Thyroid gland (tissue), 4 donors: ENCODE data around the gene DNM1L. TPM values are rescaled to one million over a fixed set of nuclear protein-coding genes. Genes with fewer than 3 reads are reported as not detected.

Experiments used
- DNase-seq, 2 donors: peaks; one replicate each; pipeline ENCODE4 v3.0.0-alpha.2; 2019
- H3K27ac ChIP-seq, 3 donors: fragments of 200-600 bp; sonication (generic); 1 replicate in 2 of 3; 2 replicates in 1 of 3; pipeline ENCODE4 v1.5.1; 2016 to 2019; ENCODE audit warnings: mild to moderate bottlenecking in 1 of 3, moderate library complexity in 1 of 3
- H3K27me3 ChIP-seq: fragments of 200-600 bp; sonication (generic); one replicate; pipeline ENCODE4 v1.5.1; 2019
- H3K36me3 ChIP-seq, 2 donors: fragments of 200-600 bp; sonication (generic); one replicate each; pipeline ENCODE4 v1.5.1; 2016 to 2019
- H3K4me1 ChIP-seq, 2 donors: fragments of 200-600 bp; sonication (generic); one replicate each; pipeline ENCODE4 v1.5.1; 2017 to 2019
- H3K4me3 ChIP-seq, 3 donors: fragments of 200-600 bp; sonication (generic); replicated peaks in 1 of 3; 1 replicate in 2 of 3; 2 replicates in 1 of 3; pipeline ENCODE4 v1.5.1; 2016; ENCODE audit warnings: mild to moderate bottlenecking in 1 of 3
- H3K9me3 ChIP-seq: fragments of 200-600 bp; sonication (generic); one replicate; pipeline ENCODE4 v1.5.1; 2017
- POLR2A ChIP-seq, 2 donors: fragments of 450-650 bp; IDR thresholded peaks; one replicate each; pipeline ENCODE4 v1.6.1; 2017; ENCODE audit warnings: antibody characterized with exemption in 2 of 2, mild to moderate bottlenecking in 2 of 2, moderate library complexity in 1 of 2
- WGBS, 2 donors: methylation state at CpG; one replicate each; pipeline ENCODE4 v1.1.5; 2017; 5-methylcytosine and 5-hydroxymethylcytosine counted together
- intact Hi-C: fragments of 100-400 bp; cut with DNase I; formaldehyde crosslinking; loops from one replicate; pipeline ENCODE4 v1.15.1; 2023
- total RNA-seq, 4 donors: library from RNA; depleted of rRNA; stranded (reverse); fragments of >200 nt; gene quantifications; one replicate each; pipeline ENCODE4 v1.2.3, GENCODE V29; 2016
- TF ChIP-seq, protein P1 (sequence below), 6 experiments: fragments of 200-600 bp in 3 of 6; fragments of 450-650 bp in 3 of 6; sonication (generic) in 3 of 6; IDR thresholded peaks; one replicate each; pipeline ENCODE4 v1.5.1; 2016 to 2019; ENCODE audit warnings: antibody characterized with exemption in 6 of 6, mild to moderate bottlenecking in 2 of 6, inconsistent platforms in 1 of 6, moderate library complexity in 1 of 6

DNM1L gene
- total RNA-seq, 4 donors from 2014 or later = 49.7 to 93.7 (median 56.8) TPM

DNA sequence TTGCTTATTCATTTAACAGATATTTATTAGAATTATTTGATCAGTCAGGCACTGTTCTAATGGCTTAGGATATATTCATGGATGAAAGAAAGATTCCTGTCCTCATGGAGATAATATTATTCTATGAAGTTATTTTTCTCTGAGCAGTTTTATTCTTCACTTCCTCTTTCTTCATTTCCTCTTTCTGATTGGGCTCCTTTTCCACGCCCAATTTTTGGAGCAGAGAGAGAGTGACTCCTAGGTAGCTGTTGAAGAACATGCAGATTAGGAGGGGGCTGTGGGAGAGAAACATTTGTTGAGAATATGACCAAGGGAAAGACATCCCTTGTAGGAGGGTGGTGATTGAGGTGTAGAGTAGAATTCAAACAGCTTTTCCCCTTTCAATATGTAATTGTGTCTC is 82.6 kb downstream of the DNM1L start:
- Histone ChIP-seq H3K36me3 (no peaks in the 10 kb centered on the region), H3K27me3 (no peaks in the 10 kb centered on the region), H3K27ac (no peak overlapping the region), H3K9me3 (no peaks in the 10 kb centered on the region), H3K4me3 (no peak overlapping the region), H3K4me1 (no peaks in the 10 kb centered on the region)
- 41 to 52% methylated on average over 1 of the region's 1 CpG for WGBS, 2 donors
- DNase-seq = no peak
- intact Hi-C loops = no loop called here
- TF ChIP-seq, protein P1, sequence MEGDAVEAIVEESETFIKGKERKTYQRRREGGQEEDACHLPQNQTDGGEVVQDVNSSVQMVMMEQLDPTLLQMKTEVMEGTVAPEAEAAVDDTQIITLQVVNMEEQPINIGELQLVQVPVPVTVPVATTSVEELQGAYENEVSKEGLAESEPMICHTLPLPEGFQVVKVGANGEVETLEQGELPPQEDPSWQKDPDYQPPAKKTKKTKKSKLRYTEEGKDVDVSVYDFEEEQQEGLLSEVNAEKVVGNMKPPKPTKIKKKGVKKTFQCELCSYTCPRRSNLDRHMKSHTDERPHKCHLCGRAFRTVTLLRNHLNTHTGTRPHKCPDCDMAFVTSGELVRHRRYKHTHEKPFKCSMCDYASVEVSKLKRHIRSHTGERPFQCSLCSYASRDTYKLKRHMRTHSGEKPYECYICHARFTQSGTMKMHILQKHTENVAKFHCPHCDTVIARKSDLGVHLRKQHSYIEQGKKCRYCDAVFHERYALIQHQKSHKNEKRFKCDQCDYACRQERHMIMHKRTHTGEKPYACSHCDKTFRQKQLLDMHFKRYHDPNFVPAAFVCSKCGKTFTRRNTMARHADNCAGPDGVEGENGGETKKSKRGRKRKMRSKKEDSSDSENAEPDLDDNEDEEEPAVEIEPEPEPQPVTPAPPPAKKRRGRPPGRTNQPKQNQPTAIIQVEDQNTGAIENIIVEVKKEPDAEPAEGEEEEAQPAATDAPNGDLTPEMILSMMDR (IDR thresholded peaks at IDR 0.05) = no peak

DNA sequence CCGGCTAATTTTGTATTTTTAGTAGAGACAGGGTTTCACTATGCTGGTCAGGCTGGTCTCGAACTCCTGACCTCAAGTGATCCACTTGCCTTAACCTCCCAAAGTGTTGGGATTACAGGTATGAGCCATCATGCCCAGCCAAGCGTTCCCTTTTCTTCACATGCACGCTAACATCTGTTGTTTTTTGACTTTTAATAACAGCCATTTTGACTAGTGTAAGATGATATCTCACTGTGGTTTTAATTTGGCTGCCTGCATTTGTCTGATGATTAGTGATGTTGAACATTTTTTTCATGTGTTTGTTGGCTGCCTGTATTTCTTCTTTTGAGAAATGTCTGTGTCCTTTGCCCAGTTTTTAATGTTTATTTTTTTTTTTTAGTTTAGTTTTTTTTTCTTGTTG is 86.8 kb downstream of the DNM1L start:
- no peak for DNase-seq
- H3K36me3 ChIP-seq = no peaks in the 10 kb centered on the region
- H3K27ac ChIP-seq = no peak overlapping the region
- no peaks in the 10 kb centered on the region for H3K4me1 ChIP-seq
- H3K9me3 ChIP-seq = no peaks in the 10 kb centered on the region
- intact Hi-C loops = no loop called here
- TF ChIP-seq POLR2A (IDR thresholded peaks at IDR 0.05) = no peak
- TF ChIP-seq, protein P1 (IDR thresholded peaks at IDR 0.05) = no peak
- no peak overlapping the region for H3K4me3 ChIP-seq
- 62 to 63% methylated on average over 4 of the region's 4 CpGs for WGBS, 2 donors
- no peaks in the 10 kb centered on the region for H3K27me3 ChIP-seq

DNA sequence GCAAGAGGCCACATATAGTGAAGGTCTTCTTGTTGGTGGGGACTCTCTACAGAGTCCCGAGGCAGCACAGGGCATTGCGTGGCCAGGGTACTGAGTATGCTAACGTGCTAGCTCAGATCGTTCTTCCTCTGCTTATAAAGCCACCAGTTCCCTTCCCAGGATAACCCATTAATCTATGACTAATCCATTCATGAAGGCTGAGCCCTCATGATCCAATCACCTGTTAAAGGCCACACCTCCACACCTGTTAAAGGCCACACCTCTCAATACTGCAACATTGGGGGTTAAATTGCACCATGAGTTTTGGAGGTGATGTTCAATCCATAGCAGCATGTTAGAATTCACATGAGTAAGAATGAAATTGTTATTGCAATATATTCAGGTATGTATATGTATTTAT is 89.4 kb downstream of the DNM1L start:
- no peaks in the 10 kb centered on the region for H3K4me1 ChIP-seq
- H3K9me3 ChIP-seq = no peaks in the 10 kb centered on the region
- H3K36me3 ChIP-seq = no peaks in the 10 kb centered on the region
- 60 to 85% methylated on average over 3 to 4 of the region's 4 CpGs for WGBS, 2 donors
- H3K4me3 ChIP-seq = no peak overlapping the region
- TF ChIP-seq, protein P1 (IDR thresholded peaks at IDR 0.05) = no peak
- no peak for TF ChIP-seq POLR2A (IDR thresholded peaks at IDR 0.05)
- no peak for DNase-seq
- H3K27me3 ChIP-seq = no peaks in the 10 kb centered on the region
- intact Hi-C loops = no loop called here
- H3K27ac ChIP-seq = no peak overlapping the region

DNA sequence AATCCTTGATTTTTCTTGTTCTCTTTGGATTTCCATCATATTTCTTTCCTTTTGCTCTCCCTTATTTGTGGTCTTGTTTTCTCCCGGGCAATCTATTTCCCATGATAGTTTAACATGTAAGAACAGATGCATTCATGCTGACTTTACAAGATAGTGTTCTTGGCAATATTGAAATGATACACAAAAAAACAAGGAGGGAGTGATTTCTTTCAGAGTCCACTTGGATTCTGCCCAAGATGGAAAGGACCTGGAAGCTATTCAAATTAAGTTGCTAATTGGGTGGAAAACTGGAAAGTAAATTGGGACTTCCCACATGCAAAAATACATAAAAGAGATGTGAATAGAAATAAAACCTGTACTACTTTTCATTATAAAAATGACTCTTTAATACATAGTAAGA is 91.0 kb downstream of the DNM1L start:
- no peaks in the 10 kb centered on the region for H3K4me1 ChIP-seq
- intact Hi-C loops = no loop called here
- no peaks in the 10 kb centered on the region for H3K36me3 ChIP-seq
- H3K27me3 ChIP-seq = no peaks in the 10 kb centered on the region
- no peak overlapping the region for H3K4me3 ChIP-seq
- TF ChIP-seq POLR2A (IDR thresholded peaks at IDR 0.05) = no peak
- TF ChIP-seq, protein P1 (IDR thresholded peaks at IDR 0.05) = no peak
- no peak for DNase-seq
- whole genome bisulfite sequencing, 2 donors = 62 to 71% methylated on average over 1 of the region's 1 CpG
- no peak overlapping the region for H3K27ac ChIP-seq
- H3K9me3 ChIP-seq = no peaks in the 10 kb centered on the region

DNA sequence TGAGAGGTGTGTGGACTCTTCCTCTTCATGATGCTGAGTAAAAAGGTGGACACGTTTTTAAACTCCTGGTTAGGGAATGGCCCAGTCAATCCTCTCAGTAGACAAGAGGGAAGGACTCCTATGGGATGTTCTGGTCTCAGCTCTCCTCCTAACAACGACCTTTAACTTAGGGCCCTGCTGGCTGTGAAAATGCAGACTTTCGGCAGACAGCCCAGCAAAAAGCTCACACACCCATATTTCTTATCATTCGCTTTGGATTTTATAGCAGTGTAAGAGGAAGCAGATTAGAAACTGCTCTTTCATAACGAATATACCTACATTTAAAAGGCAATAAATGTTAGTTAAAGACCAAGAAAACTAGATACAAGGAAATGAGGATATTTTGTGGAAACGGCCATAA is 94.6 kb downstream of the DNM1L start:
- no peak overlapping the region for H3K27ac ChIP-seq
- intact Hi-C loops = no loop called here
- H3K4me1 ChIP-seq = no peaks in the 10 kb centered on the region
- WGBS, 2 donors = 53 to 58% methylated on average over 6 of the region's 6 CpGs
- no peaks in the 10 kb centered on the region for H3K27me3 ChIP-seq
- no peak overlapping the region for H3K4me3 ChIP-seq
- DNase-seq = no peak
- H3K9me3 ChIP-seq = no peaks in the 10 kb centered on the region
- no peak for TF ChIP-seq POLR2A (IDR thresholded peaks at IDR 0.05)
- TF ChIP-seq, protein P1 (IDR thresholded peaks at IDR 0.05) = no peak
- H3K36me3 ChIP-seq = no peaks in the 10 kb centered on the region
